H1 (cell line): ENCODE results near the gene TBCA. TPM values are rescaled to one million over a fixed set of nuclear protein-coding genes. Genes with fewer than 3 reads are reported as not detected.

Source experiments
- ATF3 ChIP-seq: IDR thresholded peaks from 2 replicates; pipeline ENCODE4 v1.6.1; 2011; ENCODE audit warnings: low read depth, mild to moderate bottlenecking, low read length; ENCODE audit not compliant: insufficient read depth
- CHD2 ChIP-seq: IDR thresholded peaks from 2 replicates; pipeline ENCODE4 v1.6.1; 2012; ENCODE audit warnings: low read length, improper control_type of control experiment
- CREB1 ChIP-seq: IDR thresholded peaks from 2 replicates; pipeline ENCODE4 v1.6.1; 2012; ENCODE audit warnings: inconsistent platforms
- CTBP2 ChIP-seq: IDR thresholded peaks from 2 replicates; pipeline ENCODE4 v1.7.0; 2011; ENCODE audit warnings: borderline replicate concordance, mild to moderate bottlenecking, moderate library complexity, mixed read lengths, low read length; ENCODE audit not compliant: insufficient read depth, insufficient read length
- KDM4A ChIP-seq: IDR thresholded peaks from one replicate; pipeline ENCODE4 v1.7.1; 2012; ENCODE audit warnings: low read depth, mild to moderate bottlenecking, moderate library complexity, low read length, inconsistent platforms; ENCODE audit not compliant: severe bottlenecking
- POLR2AphosphoS5 ChIP-seq: IDR thresholded peaks from 2 replicates; pipeline ENCODE4 v1.6.1; 2011; ENCODE audit warnings: low read depth, low read length
- RBBP5 ChIP-seq: IDR thresholded peaks from 2 replicates; pipeline ENCODE4 v1.7.1; 2012; ENCODE audit warnings: low read depth, mild to moderate bottlenecking, inconsistent platforms, low read length, moderate library complexity, borderline replicate concordance
- SP1 ChIP-seq: IDR thresholded peaks from 2 replicates; pipeline ENCODE4 v1.6.1; 2011; ENCODE audit warnings: low read depth, low read length
- TAF1 ChIP-seq: IDR thresholded peaks from 2 replicates; pipeline ENCODE4 v1.6.1; 2011; ENCODE audit warnings: mild to moderate bottlenecking, low read depth, low read length
- polyA plus RNA-seq, 7 experiments: library from polyadenylated mRNA; depleted of rRNA in 3 of 7; stranded (reverse) in 5 of 7; unstranded in 2 of 7; fragments of >200 nt in 5 of 7; fragments of 200-250 nt in 2 of 7; gene quantifications; 1 replicate in 5 of 7; 2 replicates in 1 of 7; 4 replicates in 1 of 7; pipeline versions ENCODE4 v1.2.1 to v1.2.3, GENCODE V29; 2011 to 2013; ENCODE audit warnings: missing spikeins in 2 of 7, mixed read lengths in 2 of 7
- total RNA-seq: library from RNA; stranded (reverse); fragmentation: NEBNext Ultra II Directional; extraction: Animal tissue kit (Norgen Biotek cat#: 25700); gene quantifications from 2 replicates; pipeline ENCODE4 v1.2.1, GENCODE V29; 2021
- TF ChIP-seq, protein P1 (sequence below): fragments of 300-600 bp; sonication (generic); IDR thresholded peaks from 2 replicates; pipeline ENCODE4 v1.7.1; 2012; ENCODE audit warnings: low read length, moderate library complexity, mild to moderate bottlenecking, inconsistent platforms; ENCODE audit not compliant: insufficient replicate concordance

The TBCA gene
- total and polyA plus RNA-seq, 2 of the 8 experiments (the other 6 are each of a cell fraction or from before 2014, with no cell fraction given) = 55.7 to 320 TPM

GRCh38 chr5:77743181-77743580, 33.0 kb downstream of the TBCA start (continued):
- TF ChIP-seq, protein P1, sequence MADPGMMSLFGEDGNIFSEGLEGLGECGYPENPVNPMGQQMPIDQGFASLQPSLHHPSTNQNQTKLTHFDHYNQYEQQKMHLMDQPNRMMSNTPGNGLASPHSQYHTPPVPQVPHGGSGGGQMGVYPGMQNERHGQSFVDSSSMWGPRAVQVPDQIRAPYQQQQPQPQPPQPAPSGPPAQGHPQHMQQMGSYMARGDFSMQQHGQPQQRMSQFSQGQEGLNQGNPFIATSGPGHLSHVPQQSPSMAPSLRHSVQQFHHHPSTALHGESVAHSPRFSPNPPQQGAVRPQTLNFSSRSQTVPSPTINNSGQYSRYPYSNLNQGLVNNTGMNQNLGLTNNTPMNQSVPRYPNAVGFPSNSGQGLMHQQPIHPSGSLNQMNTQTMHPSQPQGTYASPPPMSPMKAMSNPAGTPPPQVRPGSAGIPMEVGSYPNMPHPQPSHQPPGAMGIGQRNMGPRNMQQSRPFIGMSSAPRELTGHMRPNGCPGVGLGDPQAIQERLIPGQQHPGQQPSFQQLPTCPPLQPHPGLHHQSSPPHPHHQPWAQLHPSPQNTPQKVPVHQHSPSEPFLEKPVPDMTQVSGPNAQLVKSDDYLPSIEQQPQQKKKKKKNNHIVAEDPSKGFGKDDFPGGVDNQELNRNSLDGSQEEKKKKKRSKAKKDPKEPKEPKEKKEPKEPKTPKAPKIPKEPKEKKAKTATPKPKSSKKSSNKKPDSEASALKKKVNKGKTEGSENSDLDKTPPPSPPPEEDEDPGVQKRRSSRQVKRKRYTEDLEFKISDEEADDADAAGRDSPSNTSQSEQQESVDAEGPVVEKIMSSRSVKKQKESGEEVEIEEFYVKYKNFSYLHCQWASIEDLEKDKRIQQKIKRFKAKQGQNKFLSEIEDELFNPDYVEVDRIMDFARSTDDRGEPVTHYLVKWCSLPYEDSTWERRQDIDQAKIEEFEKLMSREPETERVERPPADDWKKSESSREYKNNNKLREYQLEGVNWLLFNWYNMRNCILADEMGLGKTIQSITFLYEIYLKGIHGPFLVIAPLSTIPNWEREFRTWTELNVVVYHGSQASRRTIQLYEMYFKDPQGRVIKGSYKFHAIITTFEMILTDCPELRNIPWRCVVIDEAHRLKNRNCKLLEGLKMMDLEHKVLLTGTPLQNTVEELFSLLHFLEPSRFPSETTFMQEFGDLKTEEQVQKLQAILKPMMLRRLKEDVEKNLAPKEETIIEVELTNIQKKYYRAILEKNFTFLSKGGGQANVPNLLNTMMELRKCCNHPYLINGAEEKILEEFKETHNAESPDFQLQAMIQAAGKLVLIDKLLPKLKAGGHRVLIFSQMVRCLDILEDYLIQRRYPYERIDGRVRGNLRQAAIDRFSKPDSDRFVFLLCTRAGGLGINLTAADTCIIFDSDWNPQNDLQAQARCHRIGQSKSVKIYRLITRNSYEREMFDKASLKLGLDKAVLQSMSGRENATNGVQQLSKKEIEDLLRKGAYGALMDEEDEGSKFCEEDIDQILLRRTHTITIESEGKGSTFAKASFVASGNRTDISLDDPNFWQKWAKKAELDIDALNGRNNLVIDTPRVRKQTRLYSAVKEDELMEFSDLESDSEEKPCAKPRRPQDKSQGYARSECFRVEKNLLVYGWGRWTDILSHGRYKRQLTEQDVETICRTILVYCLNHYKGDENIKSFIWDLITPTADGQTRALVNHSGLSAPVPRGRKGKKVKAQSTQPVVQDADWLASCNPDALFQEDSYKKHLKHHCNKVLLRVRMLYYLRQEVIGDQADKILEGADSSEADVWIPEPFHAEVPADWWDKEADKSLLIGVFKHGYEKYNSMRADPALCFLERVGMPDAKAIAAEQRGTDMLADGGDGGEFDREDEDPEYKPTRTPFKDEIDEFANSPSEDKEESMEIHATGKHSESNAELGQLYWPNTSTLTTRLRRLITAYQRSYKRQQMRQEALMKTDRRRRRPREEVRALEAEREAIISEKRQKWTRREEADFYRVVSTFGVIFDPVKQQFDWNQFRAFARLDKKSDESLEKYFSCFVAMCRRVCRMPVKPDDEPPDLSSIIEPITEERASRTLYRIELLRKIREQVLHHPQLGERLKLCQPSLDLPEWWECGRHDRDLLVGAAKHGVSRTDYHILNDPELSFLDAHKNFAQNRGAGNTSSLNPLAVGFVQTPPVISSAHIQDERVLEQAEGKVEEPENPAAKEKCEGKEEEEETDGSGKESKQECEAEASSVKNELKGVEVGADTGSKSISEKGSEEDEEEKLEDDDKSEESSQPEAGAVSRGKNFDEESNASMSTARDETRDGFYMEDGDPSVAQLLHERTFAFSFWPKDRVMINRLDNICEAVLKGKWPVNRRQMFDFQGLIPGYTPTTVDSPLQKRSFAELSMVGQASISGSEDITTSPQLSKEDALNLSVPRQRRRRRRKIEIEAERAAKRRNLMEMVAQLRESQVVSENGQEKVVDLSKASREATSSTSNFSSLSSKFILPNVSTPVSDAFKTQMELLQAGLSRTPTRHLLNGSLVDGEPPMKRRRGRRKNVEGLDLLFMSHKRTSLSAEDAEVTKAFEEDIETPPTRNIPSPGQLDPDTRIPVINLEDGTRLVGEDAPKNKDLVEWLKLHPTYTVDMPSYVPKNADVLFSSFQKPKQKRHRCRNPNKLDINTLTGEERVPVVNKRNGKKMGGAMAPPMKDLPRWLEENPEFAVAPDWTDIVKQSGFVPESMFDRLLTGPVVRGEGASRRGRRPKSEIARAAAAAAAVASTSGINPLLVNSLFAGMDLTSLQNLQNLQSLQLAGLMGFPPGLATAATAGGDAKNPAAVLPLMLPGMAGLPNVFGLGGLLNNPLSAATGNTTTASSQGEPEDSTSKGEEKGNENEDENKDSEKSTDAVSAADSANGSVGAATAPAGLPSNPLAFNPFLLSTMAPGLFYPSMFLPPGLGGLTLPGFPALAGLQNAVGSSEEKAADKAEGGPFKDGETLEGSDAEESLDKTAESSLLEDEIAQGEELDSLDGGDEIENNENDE = no peak
- TF ChIP-seq CREB1 (no peak), ATF3 (no peak), SP1 (no peak), KDM4A (no peak), TAF1 (no peak), CHD2 (no peak), RBBP5 (no peak), POLR2AphosphoS5 (no peak), CTBP2 (no peak)
